DMS153 treated with DMSO at 0.1 percent for 48 hours (cell line): ENCODE data around the gene KREMEN1.
"Not testable (repeated sequence)": the region's sequence is repeated elsewhere in the genome, so short reads cannot be mapped to it uniquely, and the experiment has no call there.

Experiments
- DNase-seq: peaks from one replicate; lab custom pipeline; 2025; ENCODE audit not compliant: unreplicated experiment; lab: John Stamatoyannopoulos, UW

The KREMEN1 gene

DNA sequence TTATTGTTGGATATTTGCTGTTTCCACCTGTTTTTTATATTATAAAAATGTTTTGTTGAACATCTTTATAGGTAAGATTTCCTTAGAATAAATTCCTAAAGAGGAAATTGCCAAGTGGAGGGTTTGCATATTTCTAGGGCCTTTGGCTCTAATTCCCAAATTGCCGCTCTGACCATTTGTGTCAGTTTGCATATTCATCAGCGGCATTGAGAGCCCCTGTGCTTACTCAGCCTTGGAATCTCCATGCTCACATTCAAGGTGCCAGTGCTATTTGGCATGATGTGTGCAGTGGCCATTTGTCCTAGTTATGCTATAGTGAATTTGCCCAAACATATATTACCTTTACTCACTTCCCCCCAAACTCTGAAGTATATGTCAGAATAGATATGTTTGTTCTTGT, 25.5 kb downstream of the KREMEN1 start:
- no peak for DNase-seq

DNA sequence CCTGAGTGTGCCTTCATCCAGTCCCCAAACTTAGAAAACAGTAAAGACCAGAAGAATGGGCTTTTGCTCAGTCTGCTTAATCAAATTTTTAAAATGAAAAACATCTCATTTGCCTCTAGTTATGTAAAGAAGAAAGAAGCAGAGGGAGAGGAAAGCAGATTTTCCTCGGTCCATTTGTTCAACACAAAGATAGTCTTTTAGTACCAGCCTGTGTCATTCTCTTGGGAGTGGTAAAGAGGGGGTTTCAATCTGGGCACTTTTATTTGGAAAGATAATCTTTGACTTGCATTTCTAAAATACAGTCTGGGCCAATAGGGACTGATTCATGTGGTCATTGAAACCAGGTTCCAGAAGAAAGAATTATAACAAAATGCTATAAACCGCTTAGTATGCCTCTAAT, 29.5 kb downstream of the KREMEN1 start:
- no peak for DNase-seq

DNA sequence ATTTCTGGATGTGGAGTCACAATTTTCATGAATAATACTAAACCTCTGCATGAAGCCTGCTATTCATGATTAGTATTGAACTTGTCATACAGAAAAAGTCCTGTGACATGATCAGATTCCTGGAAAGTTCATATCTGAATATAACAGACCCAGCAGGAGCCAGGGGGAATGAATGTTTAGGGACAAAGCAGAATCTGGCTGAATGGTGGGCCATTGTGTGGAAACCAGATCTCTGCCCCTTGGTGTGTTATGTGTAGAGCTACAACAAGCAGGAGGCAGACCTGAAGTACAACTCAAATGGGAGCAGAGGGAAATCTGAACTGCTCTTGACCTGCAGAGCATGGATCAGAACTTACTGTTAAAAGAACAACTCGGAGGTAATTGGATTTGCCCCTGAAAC, 30.3 kb downstream of the KREMEN1 start:
- DNase-seq: no peak

DNA sequence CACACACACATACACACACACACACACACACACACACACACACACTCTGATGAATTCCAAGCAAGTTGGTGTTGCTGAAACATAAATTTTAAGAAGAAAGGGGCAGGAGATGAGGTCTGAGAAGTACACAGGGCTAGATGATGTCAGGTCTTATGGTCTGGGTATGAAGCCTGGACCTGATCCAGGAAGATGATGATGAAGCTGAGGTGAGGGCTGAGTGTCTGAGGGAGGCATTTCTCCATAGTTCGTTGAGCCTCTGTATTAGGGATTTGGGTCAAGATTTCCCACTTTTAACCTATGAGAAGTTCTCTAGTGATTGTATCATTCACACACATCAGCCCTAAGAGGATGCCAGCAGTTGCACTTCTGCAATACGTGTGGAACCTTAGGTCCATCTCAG, 32.6 kb downstream of the KREMEN1 start:
- DNase-seq: no peak

DNA sequence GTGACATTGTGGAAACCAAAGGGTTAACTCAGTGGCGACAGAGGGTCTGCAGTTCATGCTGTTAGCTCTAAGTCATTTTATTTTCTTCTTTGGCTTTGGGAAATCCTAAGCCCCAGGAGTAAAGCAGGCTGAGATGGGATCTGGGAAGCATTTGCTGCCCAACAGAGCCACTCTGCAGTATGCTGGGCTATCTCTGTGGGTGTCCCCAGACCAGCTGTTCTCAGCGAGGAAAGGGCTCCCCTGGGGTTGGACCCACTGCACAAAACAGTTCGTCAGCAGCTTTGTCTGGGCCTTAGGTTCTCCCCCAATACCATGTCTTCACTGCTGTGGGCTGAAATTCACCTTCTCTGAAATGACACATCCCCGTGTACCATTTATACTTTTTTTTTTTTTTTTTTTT, 34.0 kb downstream of the KREMEN1 start:
- DNase-seq: no peak

DNA sequence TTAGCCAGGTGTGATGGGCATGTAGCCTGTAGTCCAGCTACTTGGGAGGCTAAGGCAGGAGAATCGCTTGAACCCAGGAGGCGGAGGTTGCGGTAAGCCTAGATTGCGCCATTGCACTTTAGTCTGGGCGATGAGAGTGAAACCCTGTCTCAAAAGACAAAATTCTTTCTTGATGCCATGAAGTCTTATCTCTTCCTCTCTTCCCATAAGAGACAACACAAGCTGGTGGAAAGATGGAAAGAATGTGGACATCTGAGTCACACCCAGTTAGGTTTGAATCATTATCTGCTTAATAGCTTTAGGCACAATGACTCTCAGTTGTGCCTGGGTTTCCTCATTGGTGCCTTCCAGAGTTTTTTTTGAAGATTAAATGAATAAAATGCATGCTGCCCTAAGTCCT, 35.3 kb downstream of the KREMEN1 start:
- DNase-seq: no peak

DNA sequence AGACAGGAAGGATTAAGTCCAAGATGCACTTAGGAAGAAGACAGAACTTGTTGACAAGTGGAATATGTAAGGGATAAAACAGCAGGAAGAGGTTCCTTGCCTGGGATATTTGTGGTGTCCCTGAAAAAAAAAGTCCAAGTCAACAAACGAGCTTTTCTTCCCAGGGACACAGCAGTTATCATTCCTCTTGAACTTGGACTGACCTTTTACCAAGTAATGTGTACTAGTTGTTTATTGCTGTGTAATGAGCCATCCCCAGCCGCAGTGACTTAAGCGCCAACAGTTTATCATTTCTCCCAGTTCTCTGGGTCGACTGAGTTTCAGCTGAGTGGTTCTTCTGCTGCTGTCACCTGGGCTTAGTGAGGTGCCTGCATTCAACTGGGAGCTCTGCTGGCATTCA, 37.0 kb downstream of the KREMEN1 start:
- DNase-seq: no peak

DNA sequence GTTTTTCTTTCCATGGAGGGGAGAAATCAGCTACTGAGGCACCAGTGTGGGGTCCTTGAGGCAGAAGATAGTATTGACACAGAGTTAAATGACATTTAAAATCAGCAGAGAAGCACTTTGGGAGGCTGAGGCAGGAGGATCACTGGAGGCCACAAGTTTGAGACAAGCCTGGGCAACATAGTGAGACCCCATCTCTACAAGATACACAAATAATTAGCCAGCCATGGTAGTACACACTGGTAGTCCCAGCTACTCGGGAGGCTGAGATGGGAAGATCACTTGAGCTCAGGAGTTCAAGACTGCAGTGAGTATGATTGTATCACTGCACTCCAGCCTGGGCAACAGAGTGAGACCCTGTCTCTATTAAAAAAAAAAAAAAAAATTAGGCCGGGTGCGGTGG, 38.1 kb downstream of the KREMEN1 start:
- DNase-seq: no peak

DNA sequence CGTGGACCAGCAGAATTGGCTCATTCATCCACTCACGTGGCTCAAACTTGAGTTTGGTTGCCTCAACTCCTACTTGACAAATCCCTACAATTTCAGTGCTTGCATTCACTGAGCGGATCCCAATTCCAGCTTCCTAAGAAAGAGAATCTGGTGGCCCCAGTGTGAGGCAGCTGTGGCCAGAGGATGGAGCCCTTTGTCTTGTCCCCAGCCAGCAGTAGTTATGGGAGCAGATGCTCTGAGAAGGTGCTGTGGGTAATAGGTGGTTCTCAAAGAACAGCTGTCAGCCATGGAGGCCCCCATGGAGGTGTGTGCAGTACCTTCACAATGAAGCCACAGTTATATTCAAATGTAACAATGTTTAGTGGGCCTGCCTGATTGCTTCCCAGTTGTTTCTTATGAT, 39.3 kb downstream of the KREMEN1 start:
- DNase-seq: no peak

DNA sequence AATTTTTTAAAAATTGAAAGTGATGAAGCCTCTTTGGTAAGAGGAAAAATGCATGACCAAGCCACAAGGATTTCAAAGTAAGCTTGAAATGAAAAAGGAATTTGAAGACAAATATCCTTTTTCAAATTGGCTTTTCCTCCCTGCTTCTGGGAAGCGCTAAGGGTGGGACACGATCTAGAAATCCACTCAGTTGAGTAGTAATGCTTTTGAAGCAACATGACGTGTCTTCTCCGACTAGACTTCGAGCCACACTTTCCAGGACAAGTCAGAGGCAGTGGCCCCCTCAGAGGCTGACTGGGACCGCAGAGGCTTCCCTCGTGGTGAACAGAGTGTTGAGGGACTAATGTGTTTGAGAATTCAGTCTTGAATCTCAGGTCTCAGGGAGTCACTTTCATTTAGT, 39.8 kb downstream of the KREMEN1 start:
- DNase-seq: no peak

DNA sequence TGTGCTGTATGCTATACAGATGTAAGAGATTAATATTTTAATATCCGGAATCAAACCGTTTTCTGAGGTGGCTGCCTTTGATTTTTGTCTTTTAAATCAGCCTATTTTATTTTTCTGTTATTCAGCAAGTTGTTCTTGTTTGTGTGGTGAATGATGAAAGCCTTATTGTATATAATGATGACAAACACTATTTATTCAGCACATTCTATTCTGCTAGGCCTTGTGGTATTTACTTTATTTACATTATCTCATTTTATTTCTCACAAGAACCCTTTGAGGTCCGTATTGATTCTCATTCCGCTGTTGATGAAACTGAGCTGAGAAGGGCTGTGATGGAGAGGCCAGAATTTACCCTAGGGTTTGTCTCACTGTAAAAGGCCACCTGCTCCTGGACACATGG, 40.5 kb downstream of the KREMEN1 start:
- DNase-seq: no peak

DNA sequence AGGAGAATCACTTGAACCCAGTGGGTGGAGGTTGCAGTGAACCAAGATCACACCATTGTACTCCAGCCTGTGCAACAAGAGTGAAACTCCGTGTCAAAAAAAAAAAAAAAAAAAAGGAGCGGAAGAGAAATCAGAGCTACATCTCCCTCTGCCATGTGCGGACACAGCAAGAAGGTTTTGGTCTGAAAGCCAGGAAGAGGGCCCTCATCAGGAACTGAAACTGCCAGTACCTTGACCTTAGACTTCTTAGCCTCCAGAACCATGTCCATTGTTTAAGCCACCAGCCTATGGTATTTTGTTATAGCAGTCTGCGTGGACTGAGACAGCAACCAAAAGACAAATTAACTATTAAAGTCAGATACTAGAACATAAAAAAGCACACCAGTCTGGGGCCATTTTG, 41.6 kb downstream of the KREMEN1 start:
- DNase-seq: no peak

DNA sequence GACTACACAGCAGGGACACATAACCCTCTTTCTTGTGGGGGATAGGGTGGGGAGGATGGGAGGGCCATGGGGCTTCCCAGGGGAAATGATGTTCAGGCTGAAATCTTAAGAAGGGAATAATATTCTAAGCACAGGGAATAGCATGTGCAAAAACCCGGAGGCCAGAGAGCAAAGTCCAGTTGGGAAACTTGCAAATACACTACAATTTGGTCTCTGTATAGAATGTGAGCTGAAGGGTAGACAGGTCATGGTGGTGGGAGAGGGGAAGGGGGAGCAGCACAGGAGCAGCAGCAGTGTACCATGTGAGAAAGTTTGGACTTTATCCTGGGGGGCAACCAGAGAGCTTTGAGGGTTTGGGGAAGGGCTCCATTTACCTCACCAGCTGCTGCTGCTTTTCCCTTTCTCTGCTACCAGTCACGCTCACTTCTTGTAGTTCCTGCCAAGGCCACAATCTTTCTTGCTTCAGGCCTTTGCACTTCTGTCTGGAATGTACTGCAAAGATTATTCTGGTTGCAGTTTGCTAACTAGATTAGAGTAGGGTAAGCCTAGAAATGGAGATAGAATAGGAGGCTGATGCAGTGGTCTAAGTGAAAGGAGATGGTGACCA, 43.0 kb downstream of the KREMEN1 start:
- DNase-seq: no peak

DNA sequence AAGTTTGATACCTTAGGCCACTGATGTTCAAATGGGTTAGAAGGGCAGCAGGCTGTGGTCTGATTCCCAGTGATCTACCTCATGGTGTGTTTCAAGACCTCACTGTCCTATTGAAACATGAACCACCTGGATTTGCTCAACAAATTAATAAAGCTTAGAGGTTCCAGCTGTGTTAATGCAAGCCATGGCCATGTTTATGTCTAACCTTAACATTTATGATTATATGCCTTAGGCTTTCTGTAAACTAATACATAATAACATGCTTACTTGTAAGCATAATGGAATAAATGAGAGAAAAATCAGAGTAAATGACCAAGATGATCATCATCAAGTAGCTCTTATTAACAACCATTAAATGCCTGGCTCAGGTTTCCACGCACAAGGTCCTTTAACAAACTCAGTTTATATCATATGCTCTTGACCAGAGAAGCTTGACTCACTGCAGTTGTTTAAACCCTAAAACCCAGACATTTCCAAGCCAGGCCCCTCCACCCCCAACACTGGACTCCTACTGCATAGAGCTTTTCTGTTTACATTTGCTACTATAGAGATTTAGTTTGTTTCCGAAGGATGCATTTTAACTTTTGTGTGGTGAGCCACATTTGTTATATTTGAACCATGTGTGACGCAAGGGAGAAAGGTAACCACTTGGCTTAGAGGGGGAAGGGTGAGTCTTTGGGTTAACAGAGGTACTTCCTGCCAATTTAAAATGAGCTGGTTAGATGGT, 43.7 kb downstream of the KREMEN1 start:
- no peak for DNase-seq

DNA sequence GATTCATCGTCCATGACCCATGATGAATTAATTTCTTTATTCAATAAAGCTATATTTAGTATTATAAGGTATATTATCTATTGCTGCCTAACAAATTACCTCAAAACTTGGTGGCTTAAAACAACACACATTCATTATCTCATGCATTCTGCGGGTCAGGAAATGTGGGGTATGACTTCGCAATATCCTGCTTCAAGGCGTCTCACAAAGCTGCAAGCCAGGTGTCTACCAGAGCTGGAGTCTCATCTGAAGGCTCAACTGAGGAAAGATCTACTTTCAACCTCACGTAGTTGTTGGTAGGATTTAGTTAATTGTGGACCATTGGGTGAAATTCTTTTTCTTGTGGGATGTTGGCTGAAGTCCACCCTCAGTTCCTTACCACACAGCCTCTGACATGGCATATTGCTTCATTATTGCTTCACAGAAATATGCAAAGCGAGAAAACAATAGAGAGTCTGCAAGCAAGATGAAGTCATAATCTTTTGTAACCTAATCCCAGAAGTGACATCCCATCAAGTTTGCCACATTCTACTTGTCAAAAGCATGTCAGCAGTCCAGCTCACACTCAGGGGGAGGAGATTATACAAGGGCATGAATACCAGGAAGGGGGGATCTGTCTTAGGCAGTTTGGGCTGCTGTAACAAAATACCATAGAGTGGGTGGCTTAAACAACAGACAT, 45.1 kb downstream of the KREMEN1 start:
- DNase-seq: no peak

DNA sequence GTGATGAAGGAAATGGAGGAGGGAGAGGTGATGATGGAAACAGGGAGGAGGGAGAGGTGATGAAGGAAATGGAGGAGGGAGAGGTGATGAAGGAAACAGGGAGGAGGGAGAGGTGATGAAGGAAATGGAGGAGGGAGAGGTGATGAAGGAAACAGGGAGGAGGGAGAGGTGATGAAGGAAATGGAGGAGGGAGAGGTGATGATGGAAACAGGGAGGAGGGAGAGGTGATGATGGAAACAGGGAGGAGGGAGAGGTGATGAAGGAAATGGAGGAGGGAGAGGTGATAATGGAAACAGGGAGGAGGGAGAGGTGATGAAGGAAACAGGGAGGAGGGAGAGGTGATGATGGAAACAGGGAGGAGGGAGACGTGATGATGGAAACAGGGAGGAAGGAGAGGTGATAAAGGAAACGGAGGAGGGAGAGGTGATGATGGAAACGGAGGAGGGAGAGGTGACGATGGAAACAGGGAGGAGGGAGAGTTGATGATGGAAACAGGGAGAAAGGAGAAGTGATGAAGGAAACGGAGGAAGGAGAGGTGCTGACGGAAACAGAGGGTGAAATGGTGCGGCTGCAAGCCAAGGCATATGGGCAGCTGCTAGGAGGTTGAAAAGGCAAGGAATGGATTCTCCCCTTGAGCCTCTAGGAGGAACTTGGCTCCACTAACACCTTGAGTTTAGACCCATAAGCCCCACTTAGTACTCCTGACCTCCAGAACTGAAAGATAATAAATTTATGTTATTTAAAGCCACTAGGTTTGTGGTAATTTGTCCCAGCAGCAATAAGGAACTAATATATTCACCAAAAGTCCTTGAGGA, 47.5 kb downstream of the KREMEN1 start:
- DNase-seq: not testable (repeated sequence)

DNA sequence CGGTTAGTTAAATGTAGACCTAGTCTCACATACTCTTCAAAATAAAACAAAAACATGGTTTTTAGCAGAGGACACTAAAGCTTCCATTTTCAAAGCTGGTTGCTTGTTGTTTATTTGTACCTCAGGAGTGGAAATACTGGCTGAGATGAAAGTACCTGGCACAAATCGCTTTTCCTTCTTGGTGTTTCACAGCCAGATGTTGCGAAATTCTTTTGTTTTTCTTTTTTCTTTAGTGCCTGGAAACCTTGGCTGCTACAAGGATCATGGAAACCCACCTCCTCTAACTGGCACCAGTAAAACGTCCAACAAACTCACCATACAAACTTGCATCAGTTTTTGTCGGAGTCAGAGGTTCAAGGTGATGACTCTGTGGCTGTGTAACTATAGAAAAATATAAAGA, 48.3 kb downstream of the KREMEN1 start:
- no peak for DNase-seq

DNA sequence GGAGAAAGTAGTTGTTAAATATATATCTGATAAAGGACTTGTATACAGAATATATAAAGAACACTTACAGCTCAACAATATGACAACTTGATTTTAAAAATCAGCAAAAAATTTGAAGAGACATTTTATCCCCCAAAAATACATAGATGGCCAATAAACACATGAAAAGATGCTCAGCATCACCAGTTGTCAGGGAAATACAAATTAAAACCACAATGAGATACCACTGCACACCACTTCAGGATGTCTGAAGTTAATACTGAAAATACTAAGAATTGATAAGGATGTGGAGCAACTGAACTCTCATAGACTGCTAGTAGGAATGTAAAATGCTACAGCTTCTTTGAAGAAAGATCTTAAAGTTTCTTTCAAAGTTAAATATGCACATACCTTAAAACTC, 49.2 kb downstream of the KREMEN1 start:
- DNase-seq: no peak

DNA sequence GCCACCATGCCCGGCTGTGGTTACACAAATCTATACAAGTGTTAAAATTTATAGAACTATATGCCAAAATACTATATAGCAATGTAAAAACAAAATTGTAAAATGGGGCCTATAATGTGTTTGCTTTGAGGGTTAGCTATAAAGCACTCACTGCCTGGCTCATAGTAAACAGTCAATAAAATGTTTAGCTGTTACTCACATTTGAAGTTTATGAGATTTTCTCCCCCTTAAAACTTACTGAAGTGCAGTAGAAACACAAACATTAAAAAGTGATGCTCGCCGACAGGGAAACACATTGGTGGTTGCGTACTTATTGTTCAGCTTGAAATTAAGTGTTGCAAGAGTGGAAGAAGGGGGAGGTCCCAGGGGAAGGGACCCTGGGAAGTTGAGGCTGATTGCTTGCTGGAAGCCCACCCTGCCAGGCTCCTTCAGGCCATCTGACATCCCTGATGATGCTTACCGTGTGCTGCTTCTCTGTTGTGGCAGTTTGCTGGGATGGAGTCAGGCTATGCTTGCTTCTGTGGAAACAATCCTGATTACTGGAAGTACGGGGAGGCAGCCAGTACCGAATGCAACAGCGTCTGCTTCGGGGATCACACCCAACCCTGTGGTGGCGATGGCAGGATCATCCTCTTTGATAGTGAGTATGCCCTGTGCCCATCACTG, 52.1 kb downstream of the KREMEN1 start:
- DNase-seq: no peak

DNA sequence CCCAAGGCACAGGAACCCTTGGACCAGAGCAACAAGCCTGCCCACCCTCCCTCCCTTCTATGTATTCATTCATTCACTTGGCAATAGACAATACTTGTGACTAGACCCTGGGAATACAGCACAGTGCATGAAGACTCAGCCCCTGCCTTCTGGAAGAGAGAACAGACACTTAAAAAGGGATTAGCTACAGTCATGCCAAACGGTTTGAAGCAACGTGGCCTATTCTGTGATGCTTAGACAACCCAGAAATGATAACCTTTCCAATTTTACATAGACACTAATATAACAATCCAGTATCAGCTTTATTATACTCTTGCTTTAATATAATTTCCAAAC, 52.6 kb downstream of the KREMEN1 start:
- no peak for DNase-seq

DNA sequence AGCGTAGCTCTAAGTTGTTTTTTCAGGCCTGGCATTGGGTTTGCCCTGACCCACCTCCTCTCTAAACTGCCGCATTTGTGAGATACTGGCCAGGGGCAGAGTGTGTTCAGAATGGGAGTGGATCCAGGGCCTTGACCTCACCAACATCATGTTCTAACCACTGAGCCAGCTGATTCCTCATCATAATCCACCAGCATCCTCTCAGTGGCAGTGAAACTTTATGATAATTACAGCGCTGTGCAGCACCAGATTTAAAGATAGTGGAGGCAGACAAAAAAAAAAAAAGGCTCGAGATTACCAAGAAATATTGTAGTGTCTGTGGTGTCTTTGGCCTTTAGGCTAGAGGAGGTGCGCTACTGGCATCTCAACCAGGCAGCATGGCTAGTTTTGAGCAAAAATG, 53.0 kb downstream of the KREMEN1 start:
- DNase-seq: no peak
